ENCODE data around the gene KYNU. TPM values are rescaled to one million over a fixed set of nuclear protein-coding genes. Genes with fewer than 3 reads are reported as not detected.

KYNU gene
- total RNA-seq, 1 donor from 2014 or later = not detected

DNA sequence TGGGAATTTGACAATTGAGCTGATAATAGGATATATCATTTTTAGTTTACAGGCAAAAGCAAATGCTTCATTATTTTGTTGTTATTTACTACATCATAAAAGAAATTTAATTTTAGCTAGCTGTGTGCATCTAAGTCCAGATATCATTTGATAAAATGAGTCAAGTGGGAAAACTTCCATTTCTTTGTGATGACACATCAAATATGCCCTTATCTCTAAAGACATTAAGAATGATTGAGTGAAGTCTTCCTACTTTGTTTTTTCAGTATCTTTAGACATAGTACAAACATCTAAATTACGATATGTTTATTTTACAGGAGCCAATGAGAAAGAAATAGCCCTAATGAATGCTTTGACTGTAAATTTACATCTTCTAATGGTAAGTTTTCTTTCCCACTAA, 77.0 kb downstream of the KYNU start:
- Mint-ChIP-seq H3K27ac (ENCODE audit: unreplicated experiment) (no peak overlapping the region), H3K36me3 (ENCODE audit: unreplicated experiment) (peaks cover 9% of the 10 kb centered on the region)

DNA sequence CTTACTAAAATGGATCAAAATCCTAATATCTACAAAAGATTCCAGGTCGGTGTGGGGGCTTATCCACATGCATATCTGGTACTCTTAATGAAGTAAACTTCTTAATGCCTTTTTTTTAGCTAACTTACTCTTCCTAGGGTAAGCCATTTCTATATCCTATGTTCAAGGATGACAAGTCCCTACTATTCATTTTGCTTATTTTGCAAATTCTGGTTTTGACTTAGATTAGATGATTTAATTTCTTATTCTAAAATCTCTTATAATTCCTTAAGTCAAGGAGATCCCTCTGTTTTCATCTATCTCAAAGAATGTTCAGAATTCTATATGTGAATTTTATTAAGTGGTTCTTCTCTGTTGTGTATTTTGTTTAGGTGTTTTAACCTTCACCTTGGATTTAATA, 79.7 kb downstream of the KYNU start:
- TF ChIP-seq CTCF (IDR thresholded peaks at IDR 0.05; ENCODE audit: partially characterized antibody, unreplicated experiment) = no peak
- H3K36me3 Mint-ChIP-seq (ENCODE audit: unreplicated experiment) = no peaks in the 10 kb centered on the region
- H3K4me3 Mint-ChIP-seq (ENCODE audit: unreplicated experiment) = no peak overlapping the region
- H3K4me1 Mint-ChIP-seq (ENCODE audit: low read depth, unreplicated experiment) = no peaks in the 10 kb centered on the region
- H3K9me3 Mint-ChIP-seq (ENCODE audit: unreplicated experiment) = no peaks in the 10 kb centered on the region
- no peak overlapping the region for H3K27ac Mint-ChIP-seq (ENCODE audit: unreplicated experiment)
- DNase-seq = no peak
- no peaks in the 10 kb centered on the region for H3K27me3 Mint-ChIP-seq (ENCODE audit: unreplicated experiment)

More for the DNA sequence above, 77.0 kb downstream of the KYNU start:
- no peaks in the 10 kb centered on the region for H3K27me3 Mint-ChIP-seq (ENCODE audit: unreplicated experiment)
- no peaks in the 10 kb centered on the region for H3K4me1 Mint-ChIP-seq (ENCODE audit: low read depth, unreplicated experiment)
- no peaks in the 10 kb centered on the region for H3K9me3 Mint-ChIP-seq (ENCODE audit: unreplicated experiment)
- no peak overlapping the region for H3K4me3 Mint-ChIP-seq (ENCODE audit: unreplicated experiment)
- TF ChIP-seq CTCF (IDR thresholded peaks at IDR 0.05; ENCODE audit: partially characterized antibody, unreplicated experiment) = no peak
- DNase-seq = no peak

DNA sequence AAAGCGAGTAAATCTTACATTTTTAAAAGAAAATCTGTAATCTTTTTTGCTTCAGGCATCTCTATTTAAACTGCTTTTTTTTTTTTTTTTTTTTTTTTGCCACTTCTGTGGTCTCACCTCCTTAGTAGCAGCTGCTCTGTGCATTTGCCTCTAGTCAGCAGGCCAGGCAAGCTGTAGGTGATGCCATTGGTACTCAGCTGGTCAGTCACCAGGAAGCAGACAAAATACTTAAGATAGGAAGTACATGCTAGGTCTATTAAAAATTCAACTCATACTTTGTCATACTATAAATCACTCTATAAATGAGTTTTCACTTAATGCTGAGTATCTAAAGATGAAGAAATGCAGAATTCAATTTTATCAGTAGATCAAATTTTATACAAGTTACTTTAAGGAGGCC, 83.7 kb downstream of the KYNU start:
- Mint-ChIP-seq H3K9me3 (ENCODE audit: unreplicated experiment) (no peaks in the 10 kb centered on the region), H3K27ac (ENCODE audit: unreplicated experiment) (no peak overlapping the region), H3K4me1 (ENCODE audit: low read depth, unreplicated experiment) (no peaks in the 10 kb centered on the region), H3K36me3 (ENCODE audit: unreplicated experiment) (no peaks in the 10 kb centered on the region), H3K27me3 (ENCODE audit: unreplicated experiment) (no peaks in the 10 kb centered on the region), H3K4me3 (ENCODE audit: unreplicated experiment) (no peak overlapping the region)
- DNase-seq = no peak
- TF ChIP-seq CTCF (IDR thresholded peaks at IDR 0.05; ENCODE audit: partially characterized antibody, unreplicated experiment) = no peak

DNA sequence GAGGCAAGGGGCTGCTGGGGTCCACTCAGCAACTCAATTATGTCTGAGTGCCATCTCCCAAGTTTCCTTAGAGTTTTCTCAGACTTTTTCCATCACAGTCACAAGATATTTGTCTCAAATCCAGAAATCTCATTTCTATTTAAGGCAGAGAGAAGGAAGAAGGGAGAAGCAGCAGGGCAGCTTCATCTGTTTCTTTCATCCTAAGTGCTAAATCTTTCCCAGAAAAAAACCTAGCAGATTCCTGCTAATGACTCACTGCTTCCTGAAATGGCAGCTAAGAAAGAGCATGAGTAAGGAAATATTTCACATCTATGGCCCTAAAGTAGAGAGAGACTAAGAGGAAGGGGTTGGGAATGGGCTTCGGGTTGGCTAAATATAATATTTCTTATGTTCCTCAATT, 88.0 kb downstream of the KYNU start:
- H3K27ac Mint-ChIP-seq (ENCODE audit: unreplicated experiment) = no peak overlapping the region
- no peaks in the 10 kb centered on the region for H3K9me3 Mint-ChIP-seq (ENCODE audit: unreplicated experiment)
- no peaks in the 10 kb centered on the region for H3K27me3 Mint-ChIP-seq (ENCODE audit: unreplicated experiment)
- TF ChIP-seq CTCF (IDR thresholded peaks at IDR 0.05; ENCODE audit: partially characterized antibody, unreplicated experiment) = no peak
- H3K4me1 Mint-ChIP-seq (ENCODE audit: low read depth, unreplicated experiment) = no peaks in the 10 kb centered on the region
- no peak overlapping the region for H3K4me3 Mint-ChIP-seq (ENCODE audit: unreplicated experiment)
- no peaks in the 10 kb centered on the region for H3K36me3 Mint-ChIP-seq (ENCODE audit: unreplicated experiment)
- DNase-seq = no peak

DNA sequence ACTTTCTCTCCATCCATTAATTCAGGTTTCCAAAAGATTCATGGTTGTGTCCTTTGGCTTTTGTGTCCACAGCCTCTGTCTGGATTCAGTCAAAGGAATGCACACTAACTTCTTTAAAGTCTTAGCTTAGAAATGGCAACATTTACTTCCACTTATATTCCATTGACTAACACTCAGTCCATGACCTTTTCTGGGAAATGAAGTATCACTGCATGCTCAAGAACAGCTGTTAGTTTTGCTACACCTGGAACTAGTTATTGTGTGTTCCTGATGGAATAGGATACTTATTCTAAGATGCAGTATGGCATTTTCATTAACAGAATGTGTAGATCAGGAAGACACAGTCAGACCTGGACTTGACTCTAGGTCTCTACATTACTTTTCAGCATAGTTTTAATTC, 88.8 kb downstream of the KYNU start:
- no peaks in the 10 kb centered on the region for H3K27me3 Mint-ChIP-seq (ENCODE audit: unreplicated experiment)
- TF ChIP-seq CTCF (IDR thresholded peaks at IDR 0.05; ENCODE audit: partially characterized antibody, unreplicated experiment) = no peak
- H3K4me1 Mint-ChIP-seq (ENCODE audit: low read depth, unreplicated experiment) = no peaks in the 10 kb centered on the region
- no peaks in the 10 kb centered on the region for H3K9me3 Mint-ChIP-seq (ENCODE audit: unreplicated experiment)
- no peak for DNase-seq
- H3K27ac Mint-ChIP-seq (ENCODE audit: unreplicated experiment) = no peak overlapping the region
- H3K36me3 Mint-ChIP-seq (ENCODE audit: unreplicated experiment) = no peaks in the 10 kb centered on the region
- no peak overlapping the region for H3K4me3 Mint-ChIP-seq (ENCODE audit: unreplicated experiment)

All from glutamatergic neuron (in vitro differentiated cells).